ENCODE data around the gene DCP1B. TPM values are rescaled to one million over a fixed set of nuclear protein-coding genes. Genes with fewer than 3 reads are reported as not detected.

The DCP1B gene
- total RNA-seq, 1 donor from 2014 or later, result 21.2 TPM

GRCh38 chr12:1965916-1966315, 38.3 kb downstream of the DCP1B start:
- TF ChIP-seq, protein P1, sequence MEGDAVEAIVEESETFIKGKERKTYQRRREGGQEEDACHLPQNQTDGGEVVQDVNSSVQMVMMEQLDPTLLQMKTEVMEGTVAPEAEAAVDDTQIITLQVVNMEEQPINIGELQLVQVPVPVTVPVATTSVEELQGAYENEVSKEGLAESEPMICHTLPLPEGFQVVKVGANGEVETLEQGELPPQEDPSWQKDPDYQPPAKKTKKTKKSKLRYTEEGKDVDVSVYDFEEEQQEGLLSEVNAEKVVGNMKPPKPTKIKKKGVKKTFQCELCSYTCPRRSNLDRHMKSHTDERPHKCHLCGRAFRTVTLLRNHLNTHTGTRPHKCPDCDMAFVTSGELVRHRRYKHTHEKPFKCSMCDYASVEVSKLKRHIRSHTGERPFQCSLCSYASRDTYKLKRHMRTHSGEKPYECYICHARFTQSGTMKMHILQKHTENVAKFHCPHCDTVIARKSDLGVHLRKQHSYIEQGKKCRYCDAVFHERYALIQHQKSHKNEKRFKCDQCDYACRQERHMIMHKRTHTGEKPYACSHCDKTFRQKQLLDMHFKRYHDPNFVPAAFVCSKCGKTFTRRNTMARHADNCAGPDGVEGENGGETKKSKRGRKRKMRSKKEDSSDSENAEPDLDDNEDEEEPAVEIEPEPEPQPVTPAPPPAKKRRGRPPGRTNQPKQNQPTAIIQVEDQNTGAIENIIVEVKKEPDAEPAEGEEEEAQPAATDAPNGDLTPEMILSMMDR (conservative IDR thresholded peaks at IDR 0.05; ENCODE audit: low read depth, low read length), result no peak
- no peak overlapping the region for H3K4me3 ChIP-seq (ENCODE audit: low read depth, low read length)
- no peak for DNase-seq (ENCODE audit: low read depth)

DNA sequence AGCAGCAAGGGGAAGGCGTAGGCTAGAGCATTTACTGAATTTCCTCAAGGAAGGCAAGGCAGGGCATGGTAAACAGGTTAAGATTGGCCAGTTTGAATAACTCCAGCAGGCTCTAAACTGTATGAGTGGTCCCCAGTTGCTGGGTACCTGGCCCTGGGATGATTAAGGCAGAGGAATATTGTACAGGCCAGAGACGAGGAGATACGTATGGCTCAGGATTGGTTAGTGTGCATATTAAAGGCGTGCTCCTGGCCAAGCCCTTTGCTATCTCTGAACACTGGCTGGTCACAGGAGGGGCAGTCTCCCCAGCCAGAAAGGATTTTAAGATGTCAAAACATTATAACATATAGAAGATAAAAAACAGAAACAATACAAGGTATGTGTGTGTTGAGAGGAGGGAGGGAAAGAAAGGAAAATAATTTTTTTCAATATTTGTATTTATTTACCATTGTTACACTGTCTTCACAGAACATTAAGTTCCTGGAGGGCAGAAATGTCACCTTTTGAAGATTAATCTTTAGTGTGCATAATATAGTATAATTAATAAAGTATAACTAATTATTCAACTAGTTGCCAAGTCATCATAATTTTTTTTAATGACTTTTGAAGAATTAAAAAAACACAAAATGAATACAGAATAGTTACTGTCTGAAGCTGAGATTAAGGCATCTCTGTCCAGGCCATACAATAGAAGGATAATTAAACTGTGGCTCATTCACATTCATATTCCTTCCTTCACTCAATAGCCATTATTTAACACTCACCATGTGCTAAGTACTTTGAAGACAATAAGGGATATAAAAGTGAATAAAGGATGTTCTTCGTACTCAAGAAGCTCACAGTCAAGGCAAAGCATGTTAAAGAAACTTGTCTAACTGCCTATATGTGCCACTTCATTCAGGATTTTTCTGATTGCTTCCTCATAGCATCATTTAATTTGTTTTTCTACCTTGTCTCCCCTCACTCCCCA, 41.9 kb downstream of the DCP1B start:
- DNase-seq (ENCODE audit: low read depth), result no peak
- no peak overlapping the region for H3K4me3 ChIP-seq (ENCODE audit: low read depth, low read length)
- TF ChIP-seq, protein P1 (conservative IDR thresholded peaks at IDR 0.05; ENCODE audit: low read depth, low read length), result no peak

- TF ChIP-seq, protein P1 (conservative IDR thresholded peaks at IDR 0.05; ENCODE audit: low read depth, low read length), result no peak
- no peak overlapping the region for H3K4me3 ChIP-seq (ENCODE audit: low read depth, low read length)
Observed at GRCh38 chr12:1956716-1957115, 47.5 kb downstream of the DCP1B start.

GRCh38 chr12:1949771-1950470, 54.3 kb downstream of the DCP1B start:
- H3K4me3 ChIP-seq (ENCODE audit: low read depth, low read length), result no peak overlapping the region
- TF ChIP-seq, protein P1 (conservative IDR thresholded peaks at IDR 0.05; ENCODE audit: low read depth, low read length), result no peak
- no peak for DNase-seq (ENCODE audit: low read depth)

More at GRCh38 chr12:1956716-1957115, 47.5 kb downstream of the DCP1B start:
- no peak for DNase-seq (ENCODE audit: low read depth)

- DNase-seq (ENCODE audit: low read depth), result no peak
- no peak overlapping the region for H3K4me3 ChIP-seq (ENCODE audit: low read depth, low read length)
- TF ChIP-seq, protein P1 (conservative IDR thresholded peaks at IDR 0.05; ENCODE audit: low read depth, low read length), result no peak
Observed at GRCh38 chr12:1948883-1949282, 55.4 kb downstream of the DCP1B start.

- TF ChIP-seq, protein P1 (conservative IDR thresholded peaks at IDR 0.05; ENCODE audit: low read depth, low read length), result no peak
- DNase-seq (ENCODE audit: low read depth), result no peak
- H3K4me3 ChIP-seq (ENCODE audit: low read depth, low read length), result no peak overlapping the region
Observed at GRCh38 chr12:1947081-1947480, 57.2 kb downstream of the DCP1B start.
